ENCODE results near the gene TP53INP2.
"Not testable (repeated sequence)": the region's sequence is repeated elsewhere in the genome, so short reads cannot be mapped to it uniquely, and the experiment has no call there.

The TP53INP2 gene

GRCh38 chr20:34705397-34706301, 1.5 kb downstream of the TP53INP2 start:
- no peak for DNase-seq (ENCODE audit: low read depth in 2 of 2)

- DNase-seq (ENCODE audit: low read depth in 2 of 2), result no peak
Observed at GRCh38 chr20:34706302-34706875, 2.2 kb downstream of the TP53INP2 start.

- DNase-seq (ENCODE audit: low read depth in 2 of 2), result no peak
Observed at GRCh38 chr20:34706912-34707784, 3.0 kb downstream of the TP53INP2 start.

GRCh38 chr20:34708621-34709043, 4.5 kb downstream of the TP53INP2 start:
- DNase-seq (ENCODE audit: low read depth in 2 of 2), result no peak

GRCh38 chr20:34709044-34709830, 5.1 kb downstream of the TP53INP2 start:
- peak; percentile 28 to 36 for DNase-seq (ENCODE audit: low read depth in 2 of 2)

GRCh38 chr20:34709831-34710567, 5.9 kb downstream of the TP53INP2 start:
- peak; percentile 21 to 23 for DNase-seq (ENCODE audit: low read depth in 2 of 2)

GRCh38 chr20:34710568-34710839, 6.4 kb downstream of the TP53INP2 start:
- no peak for DNase-seq (ENCODE audit: low read depth in 2 of 2)

GRCh38 chr20:34710861-34711574, 6.9 kb downstream of the TP53INP2 start:
- no peak for DNase-seq (ENCODE audit: low read depth in 2 of 2)

GRCh38 chr20:34711813-34712430, 7.8 kb downstream of the TP53INP2 start:
- no peak for DNase-seq (ENCODE audit: low read depth in 2 of 2)

GRCh38 chr20:34712525-34713192, 8.5 kb downstream of the TP53INP2 start:
- DNase-seq (ENCODE audit: low read depth in 2 of 2), result no peak

- peak; percentile 94 for DNase-seq (ENCODE audit: low read depth in 2 of 2)
Observed at GRCh38 chr20:34713194-34713943, 9.2 kb downstream of the TP53INP2 start.

- DNase-seq (ENCODE audit: low read depth in 2 of 2), result not testable (repeated sequence)
Observed at GRCh38 chr20:34713944-34714515, 9.9 kb downstream of the TP53INP2 start.

GRCh38 chr20:34715384-34715783, 11.2 kb downstream of the TP53INP2 start:
- DNase-seq (ENCODE audit: low read depth in 2 of 2), result no peak

- no peak for DNase-seq (ENCODE audit: low read depth in 2 of 2)
Observed at GRCh38 chr20:34716921-34717229, 12.7 kb downstream of the TP53INP2 start.

GRCh38 chr20:34717230-34718095, 13.3 kb downstream of the TP53INP2 start:
- no peak for DNase-seq (ENCODE audit: low read depth in 2 of 2)

GRCh38 chr20:34719242-34720017, 15.3 kb downstream of the TP53INP2 start:
- DNase-seq (ENCODE audit: low read depth in 2 of 2), result not testable (repeated sequence)

GRCh38 chr20:34720266-34720665, 16.1 kb downstream of the TP53INP2 start:
- DNase-seq (ENCODE audit: low read depth in 2 of 2), result no peak

Data from fibroblast of skin of left biceps (primary cell).